DOHH2 (cell line): ENCODE measurements around the gene PITX1.

Experiments
- H3F3A ChIP-seq: fragments of 200-600 bp; sonication (generic), shearing (Covaris generic); 2 replicates; pipeline ENCODE4 v1.6.0; 2016; ENCODE audit warnings: antibody characterized with exemption, mild to moderate bottlenecking; ENCODE audit not compliant: control insufficient read depth, insufficient read depth
- H3K27ac ChIP-seq: fragments of 200-600 bp; sonication (generic); 2 replicates; pipeline ENCODE4 v1.5.1; 2014; ENCODE audit warnings: low read depth, mild to moderate bottlenecking, low read length, moderate library complexity
- H3K27me3 ChIP-seq: fragments of 200-600 bp; sonication (generic); 2 replicates; pipeline ENCODE4 v1.6.1; 2014; ENCODE audit warnings: mild to moderate bottlenecking, low read length, mixed read lengths; ENCODE audit not compliant: control insufficient read depth
- H3K36me3 ChIP-seq: fragments of 200-600 bp; sonication (generic); 2 replicates; pipeline ENCODE4 v1.6.1; 2014; ENCODE audit warnings: mild to moderate bottlenecking, low read length, moderate library complexity, mixed read lengths; ENCODE audit not compliant: control insufficient read depth
- H3K4me1 ChIP-seq: fragments of 200-600 bp; sonication (generic); 2 replicates; pipeline ENCODE4 v1.6.1; 2014; ENCODE audit warnings: mild to moderate bottlenecking, low read length, mixed read lengths; ENCODE audit not compliant: control insufficient read depth
- H3K4me2 ChIP-seq: fragments of 200-600 bp; sonication (generic); 2 replicates; pipeline ENCODE4 v1.6.0; 2014; ENCODE audit warnings: mild to moderate bottlenecking, low read length, moderate library complexity
- H3K4me3 ChIP-seq: fragments of 200-600 bp; sonication (generic); 2 replicates; pipeline ENCODE4 v1.5.1; 2014; ENCODE audit warnings: mild to moderate bottlenecking, low read length, mixed read lengths
- H3K79me2 ChIP-seq: fragments of 200-600 bp; sonication (generic); 2 replicates; pipeline ENCODE4 v1.6.1; 2014; ENCODE audit warnings: mild to moderate bottlenecking, low read length, mixed read lengths; ENCODE audit not compliant: control insufficient read depth
- H3K9me2 ChIP-seq: fragments of 200-600 bp; sonication (generic); replicated peaks from 2 replicates; pipeline ENCODE4 v1.6.1; 2014; ENCODE audit warnings: mild to moderate bottlenecking, low read length, mixed read lengths; ENCODE audit not compliant: control insufficient read depth
- H3K9me3 ChIP-seq: fragments of 200-600 bp; sonication (generic); 2 replicates; pipeline ENCODE4 v1.6.1; 2014; ENCODE audit warnings: antibody characterized with exemption, low read length, mixed read lengths; ENCODE audit not compliant: control insufficient read depth, insufficient read depth
- H4K20me1 ChIP-seq: fragments of 200-600 bp; sonication (generic); 2 replicates; pipeline ENCODE4 v1.6.0; 2014; ENCODE audit warnings: low read depth, mild to moderate bottlenecking, antibody characterized with exemption, low read length, moderate library complexity; ENCODE audit not compliant: control insufficient read depth, insufficient read depth
- CTCF ChIP-seq: fragments of 200-600 bp; sonication (generic); IDR thresholded peaks from one replicate; pipeline ENCODE4 v1.5.1; 2014; ENCODE audit warnings: antibody characterized with exemption, mild to moderate bottlenecking, low read depth, low read length; ENCODE audit not compliant: poor library complexity, severe bottlenecking
- EZH2phosphoT487 ChIP-seq: fragments of 200-600 bp; sonication (generic); IDR thresholded peaks from 2 replicates; pipeline ENCODE4 v1.6.1; 2017; ENCODE audit warnings: borderline replicate concordance, mild to moderate bottlenecking, antibody characterized with exemption, low read length, moderate library complexity, mixed read lengths

Gene PITX1

GRCh38 chr5:135079099-135079681 lies 45.2 kb upstream of the PITX1 start:
- Histone ChIP-seq H3F3A (no peaks in the 10 kb centered on the region), H3K4me1 (no peaks in the 10 kb centered on the region), H3K79me2 (no peaks in the 10 kb centered on the region), H3K4me3 (no peak overlapping the region), H3K27ac (no peak overlapping the region), H3K4me2 (no peak overlapping the region), H3K9me2 (no peaks in the 10 kb centered on the region), H3K27me3 (no peaks in the 10 kb centered on the region), H3K36me3 (peaks cover 5% of the 10 kb centered on the region; the same call in 1 of the 2 replicates), H4K20me1 (no peaks in the 10 kb centered on the region), H3K9me3 (peaks cover 10% of the 10 kb centered on the region; the same call in 1 of the 2 replicates)
- TF ChIP-seq EZH2phosphoT487 (no peak), CTCF (no peak)

GRCh38 chr5:135076801-135077200 lies 42.8 kb upstream of the PITX1 start:
- H3K4me2 ChIP-seq: no peak overlapping the region
- no peaks in the 10 kb centered on the region for H3K4me1 ChIP-seq
- no peak for TF ChIP-seq CTCF
- no peak for TF ChIP-seq EZH2phosphoT487
- H3K4me3 ChIP-seq: no peak overlapping the region
- H3K27me3 ChIP-seq: no peaks in the 10 kb centered on the region
- peaks cover 5% of the 10 kb centered on the region; the same call in 1 of the 2 replicates for H3K36me3 ChIP-seq
- no peaks in the 10 kb centered on the region for H3K9me2 ChIP-seq
- H3K79me2 ChIP-seq: no peaks in the 10 kb centered on the region
- H3K27ac ChIP-seq: no peak overlapping the region
- H4K20me1 ChIP-seq: no peaks in the 10 kb centered on the region
- no peaks in the 10 kb centered on the region for H3F3A ChIP-seq
- peaks cover 9% of the 10 kb centered on the region; the same call in 1 of the 2 replicates for H3K9me3 ChIP-seq

GRCh38 chr5:135076051-135076491 lies 42.0 kb upstream of the PITX1 start:
- peaks cover 4% of the 10 kb centered on the region; the same call in 1 of the 2 replicates for H3K9me3 ChIP-seq
- no peaks in the 10 kb centered on the region for H3K9me2 ChIP-seq
- peaks cover 3% of the 10 kb centered on the region; the same call in 1 of the 2 replicates for H3K4me1 ChIP-seq
- no peaks in the 10 kb centered on the region for H4K20me1 ChIP-seq
- no peaks in the 10 kb centered on the region for H3K27me3 ChIP-seq
- no peaks in the 10 kb centered on the region for H3F3A ChIP-seq
- TF ChIP-seq CTCF (no peak), EZH2phosphoT487 (no peak)
- H3K79me2 ChIP-seq: no peaks in the 10 kb centered on the region
- peaks cover 4% of the 10 kb centered on the region; the same call in 1 of the 2 replicates for H3K36me3 ChIP-seq
- no peak overlapping the region for H3K27ac ChIP-seq
- no peak overlapping the region for H3K4me2 ChIP-seq
- H3K4me3 ChIP-seq: no peak overlapping the region
